HepG2 (cell line): ENCODE data around the gene NRN1L. TPM values are rescaled to one million over a fixed set of nuclear protein-coding genes. Genes with fewer than 3 reads are reported as not detected.
A peak's percentile ranks its signal among the peaks of the same experiment; 100 is the strongest.

ENCODE experiments used
- GPN1 ChIP-seq: sonication (generic); formaldehyde crosslinking; IDR thresholded peaks from 2 replicates; pipeline ENCODE4 v1.5.1; 2020; ENCODE audit warnings: missing genetic modification reagents, borderline replicate concordance
- MED13 ChIP-seq: sonication (generic); formaldehyde crosslinking; IDR thresholded peaks from 2 replicates; pipeline ENCODE4 v1.5.0; 2020; ENCODE audit warnings: missing genetic modification reagents
- NKX3-1 ChIP-seq: sonication (generic); formaldehyde crosslinking; IDR thresholded peaks from 2 replicates; pipeline ENCODE4 v1.5.0; 2020; ENCODE audit warnings: missing genetic modification reagents
- NR2F2 ChIP-seq: IDR thresholded peaks from 2 replicates; pipeline ENCODE4 v1.6.1; 2012; ENCODE audit warnings: low read depth, inconsistent platforms, borderline replicate concordance
- SMARCC2 ChIP-seq: fragments of 450-650 bp; IDR thresholded peaks from 2 replicates; pipeline ENCODE4 v1.6.1; 2017; ENCODE audit warnings: antibody characterized with exemption, mild to moderate bottlenecking
- SOX13 ChIP-seq, 3 experiments: fragments of 450-650 bp in 1 of 3; sonication (generic) in 1 of 3; formaldehyde crosslinking in 1 of 3; IDR thresholded peaks in 2 of 3; conservative IDR thresholded peaks in 1 of 3; 2 replicates each; pipeline versions ENCODE4 v1.5.0 to v1.6.1; 2016 to 2020; ENCODE audit warnings: antibody characterized with exemption in 1 of 3, mild to moderate bottlenecking in 1 of 3, missing compliant biosample characterization in 1 of 3, missing genetic modification reagents in 1 of 3, moderate library complexity in 1 of 3
- TBP ChIP-seq: sonication (generic); formaldehyde crosslinking; IDR thresholded peaks from 2 replicates; pipeline ENCODE4 v1.5.0; 2020; ENCODE audit warnings: missing genetic modification reagents
- ZFYVE20 ChIP-seq: sonication (generic); formaldehyde crosslinking; IDR thresholded peaks from 2 replicates; pipeline ENCODE4 v1.8.0; 2023; ENCODE audit warnings: low read depth, mild to moderate bottlenecking, moderate library complexity, missing genetic modification reagents, borderline replicate concordance
- ZNF337 ChIP-seq: sonication (generic); formaldehyde crosslinking; IDR thresholded peaks from 2 replicates; pipeline ENCODE4 v1.5.1; 2020; ENCODE audit warnings: missing genetic modification reagents, low read depth, mild to moderate bottlenecking, borderline replicate concordance
- ZNF382 ChIP-seq: sonication (generic); formaldehyde crosslinking; IDR thresholded peaks from 2 replicates; pipeline ENCODE4 v1.5.0; 2020; ENCODE audit warnings: missing genetic modification reagents, mild to moderate bottlenecking, borderline replicate concordance
- ZNF543 ChIP-seq: sonication (generic); formaldehyde crosslinking; IDR thresholded peaks from 2 replicates; pipeline ENCODE4 v1.4.0; 2020; ENCODE audit warnings: mild to moderate bottlenecking, missing genetic modification reagents
- ZNF558 ChIP-seq: sonication (generic); formaldehyde crosslinking; IDR thresholded peaks from 2 replicates; pipeline ENCODE4 v1.9.0; 2022; ENCODE audit warnings: mild to moderate bottlenecking, missing genetic modification reagents, borderline replicate concordance
- ZNF563 ChIP-seq: sonication (generic); formaldehyde crosslinking; IDR thresholded peaks from 2 replicates; pipeline ENCODE4 v1.8.0; 2022; ENCODE audit warnings: mild to moderate bottlenecking, moderate library complexity, missing genetic modification reagents
- ZNF720 ChIP-seq: sonication (generic); formaldehyde crosslinking; IDR thresholded peaks from 2 replicates; pipeline ENCODE4 v1.4.0; 2020; ENCODE audit warnings: missing genetic modification reagents
- ZSCAN25 ChIP-seq: sonication (generic); formaldehyde crosslinking; IDR thresholded peaks from 2 replicates; pipeline ENCODE4 v1.8.0; 2022; ENCODE audit warnings: mild to moderate bottlenecking, missing genetic modification reagents
- polyA plus RNA-seq, 8 experiments: library from polyadenylated mRNA; depleted of rRNA in 3 of 8; stranded (reverse) in 7 of 8; unstranded in 1 of 8; fragments of >200 nt; fragmentation: Illumina TruSeq in 4 of 8; extraction: Trizol in 4 of 8; gene quantifications; 2 replicates each; pipeline versions ENCODE4 v1.2.1 to v1.2.3, GENCODE V29; 2011 to 2016; ENCODE audit warnings: low read depth in 4 of 8, missing spikeins in 1 of 8, mixed read lengths in 1 of 8; ENCODE audit not compliant: insufficient read depth in 1 of 8
- total RNA-seq, 5 experiments: library from RNA; depleted of rRNA; stranded (reverse); fragments of >200 nt; fragmentation: Illumina TruSeq; extraction: Trizol; gene quantifications; 2 replicates each; pipeline ENCODE4 v1.2.3, GENCODE V29; 2016; ENCODE audit warnings: low read depth in 1 of 5
- TF ChIP-seq, protein P1 (sequence below): sonication (generic); formaldehyde crosslinking; IDR thresholded peaks from 2 replicates; pipeline ENCODE4 v1.5.1; 2020; ENCODE audit warnings: missing genetic modification reagents, mild to moderate bottlenecking, borderline replicate concordance
- TF ChIP-seq, protein P2 (sequence below), 2 experiments: sonication (generic) in 1 of 2; formaldehyde crosslinking in 1 of 2; IDR thresholded peaks; 2 replicates each; pipeline versions ENCODE4 v1.5.1 to v1.6.1; 2011 to 2020; ENCODE audit warnings: borderline replicate concordance in 1 of 2, low read depth in 1 of 2, low read length in 1 of 2, mild to moderate bottlenecking in 1 of 2, missing genetic modification reagents in 1 of 2, moderate library complexity in 1 of 2
- TF ChIP-seq, protein P3 (sequence below): sonication (generic); formaldehyde crosslinking; IDR thresholded peaks from 2 replicates; pipeline ENCODE4 v1.8.0; 2022; ENCODE audit warnings: mild to moderate bottlenecking, missing genetic modification reagents, moderate library complexity
- TF ChIP-seq, protein P4 (sequence below): sonication (generic); formaldehyde crosslinking; IDR thresholded peaks from 2 replicates; pipeline ENCODE4 v1.9.0; 2021; ENCODE audit warnings: missing genetic modification reagents, mild to moderate bottlenecking, borderline replicate concordance
- TF ChIP-seq, protein P5 (sequence below): sonication (generic); formaldehyde crosslinking; IDR thresholded peaks from 2 replicates; pipeline ENCODE4 v1.8.0; 2022; ENCODE audit warnings: missing genetic modification reagents, mild to moderate bottlenecking, inconsistent platforms, borderline replicate concordance

The NRN1L gene
- total and polyA plus RNA-seq, 2 of the 13 experiments (the other 11 are each of a cell fraction or from before 2014, with no cell fraction given): 0.53 to 1.2 TPM

DNA sequence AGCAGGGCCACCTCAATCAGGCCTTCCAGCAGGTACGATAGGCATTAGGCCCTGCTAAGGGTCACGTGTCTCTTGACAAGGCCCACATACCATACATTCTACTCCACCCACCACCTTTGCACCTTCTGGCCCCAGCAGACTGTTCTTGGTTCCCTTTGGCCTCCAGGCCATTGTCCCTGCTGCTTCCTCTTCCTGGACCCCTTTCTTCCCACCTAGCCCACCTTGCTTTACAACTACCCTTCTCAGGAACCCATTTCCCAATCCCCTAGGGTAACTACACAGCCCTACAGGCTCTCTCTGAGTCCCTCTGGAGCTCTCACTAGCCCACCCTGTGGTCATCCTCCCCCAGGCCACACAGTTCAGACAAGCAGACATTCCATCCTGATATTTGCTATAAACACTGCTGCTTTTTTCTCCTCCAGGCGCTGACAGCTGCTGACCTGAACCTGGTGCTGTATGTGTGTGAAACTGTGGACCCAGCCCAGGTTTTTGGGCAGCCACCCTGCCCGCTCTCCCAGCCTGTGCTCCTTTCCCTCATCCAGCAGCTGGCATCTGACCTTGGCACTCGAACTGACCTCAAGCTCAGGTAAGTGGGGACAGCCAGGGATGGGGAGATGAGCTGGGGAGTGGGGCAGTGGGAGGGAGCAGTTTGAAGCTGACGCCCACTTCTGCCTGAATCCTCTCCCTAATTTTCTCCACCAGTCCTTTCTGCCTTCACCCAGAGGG, 1.4 kb upstream of the NRN1L start (continued):
- TF ChIP-seq, protein P1, sequence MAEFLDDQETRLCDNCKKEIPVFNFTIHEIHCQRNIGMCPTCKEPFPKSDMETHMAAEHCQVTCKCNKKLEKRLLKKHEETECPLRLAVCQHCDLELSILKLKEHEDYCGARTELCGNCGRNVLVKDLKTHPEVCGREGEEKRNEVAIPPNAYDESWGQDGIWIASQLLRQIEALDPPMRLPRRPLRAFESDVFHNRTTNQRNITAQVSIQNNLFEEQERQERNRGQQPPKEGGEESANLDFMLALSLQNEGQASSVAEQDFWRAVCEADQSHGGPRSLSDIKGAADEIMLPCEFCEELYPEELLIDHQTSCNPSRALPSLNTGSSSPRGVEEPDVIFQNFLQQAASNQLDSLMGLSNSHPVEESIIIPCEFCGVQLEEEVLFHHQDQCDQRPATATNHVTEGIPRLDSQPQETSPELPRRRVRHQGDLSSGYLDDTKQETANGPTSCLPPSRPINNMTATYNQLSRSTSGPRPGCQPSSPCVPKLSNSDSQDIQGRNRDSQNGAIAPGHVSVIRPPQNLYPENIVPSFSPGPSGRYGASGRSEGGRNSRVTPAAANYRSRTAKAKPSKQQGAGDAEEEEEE (CRISPR knock-in tag): no peak
- TF ChIP-seq SOX13 (IDR thresholded peaks at IDR 0.05): no peak
- peak in 1 of 2 experiments; percentile 43; a peak in 1 of 4 replicates for TF ChIP-seq SOX13 (CRISPR knock-in tag; conservative IDR thresholded peaks at IDR 0.05 in 1 of 2, IDR thresholded peaks at IDR 0.05 in 1 of 2)
- TF ChIP-seq, protein P2, sequence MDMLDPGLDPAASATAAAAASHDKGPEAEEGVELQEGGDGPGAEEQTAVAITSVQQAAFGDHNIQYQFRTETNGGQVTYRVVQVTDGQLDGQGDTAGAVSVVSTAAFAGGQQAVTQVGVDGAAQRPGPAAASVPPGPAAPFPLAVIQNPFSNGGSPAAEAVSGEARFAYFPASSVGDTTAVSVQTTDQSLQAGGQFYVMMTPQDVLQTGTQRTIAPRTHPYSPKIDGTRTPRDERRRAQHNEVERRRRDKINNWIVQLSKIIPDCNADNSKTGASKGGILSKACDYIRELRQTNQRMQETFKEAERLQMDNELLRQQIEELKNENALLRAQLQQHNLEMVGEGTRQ (IDR thresholded peaks at IDR 0.05; ENCODE audit: low read depth, low read length): peak; percentile 64
- TF ChIP-seq, protein P2 (CRISPR knock-in tag; IDR thresholded peaks at IDR 0.05; ENCODE audit: borderline replicate concordance): no peak; the same call in 1 of the 2 replicates
- no peak for TF ChIP-seq ZNF720 (CRISPR knock-in tag)
- TF ChIP-seq, protein P3, sequence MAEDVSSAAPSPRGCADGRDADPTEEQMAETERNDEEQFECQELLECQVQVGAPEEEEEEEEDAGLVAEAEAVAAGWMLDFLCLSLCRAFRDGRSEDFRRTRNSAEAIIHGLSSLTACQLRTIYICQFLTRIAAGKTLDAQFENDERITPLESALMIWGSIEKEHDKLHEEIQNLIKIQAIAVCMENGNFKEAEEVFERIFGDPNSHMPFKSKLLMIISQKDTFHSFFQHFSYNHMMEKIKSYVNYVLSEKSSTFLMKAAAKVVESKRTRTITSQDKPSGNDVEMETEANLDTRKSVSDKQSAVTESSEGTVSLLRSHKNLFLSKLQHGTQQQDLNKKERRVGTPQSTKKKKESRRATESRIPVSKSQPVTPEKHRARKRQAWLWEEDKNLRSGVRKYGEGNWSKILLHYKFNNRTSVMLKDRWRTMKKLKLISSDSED (CRISPR knock-in tag): no peak
- no peak for TF ChIP-seq ZFYVE20 (CRISPR knock-in tag)
- TF ChIP-seq ZNF382 (CRISPR knock-in tag): no peak
- TF ChIP-seq NKX3-1 (CRISPR knock-in tag): no peak
- TF ChIP-seq GPN1 (CRISPR knock-in tag): no peak
- no peak for TF ChIP-seq SMARCC2
- no peak for TF ChIP-seq MED13 (CRISPR knock-in tag)
- no peak for TF ChIP-seq ZNF337 (CRISPR knock-in tag)
- TF ChIP-seq, protein P4, sequence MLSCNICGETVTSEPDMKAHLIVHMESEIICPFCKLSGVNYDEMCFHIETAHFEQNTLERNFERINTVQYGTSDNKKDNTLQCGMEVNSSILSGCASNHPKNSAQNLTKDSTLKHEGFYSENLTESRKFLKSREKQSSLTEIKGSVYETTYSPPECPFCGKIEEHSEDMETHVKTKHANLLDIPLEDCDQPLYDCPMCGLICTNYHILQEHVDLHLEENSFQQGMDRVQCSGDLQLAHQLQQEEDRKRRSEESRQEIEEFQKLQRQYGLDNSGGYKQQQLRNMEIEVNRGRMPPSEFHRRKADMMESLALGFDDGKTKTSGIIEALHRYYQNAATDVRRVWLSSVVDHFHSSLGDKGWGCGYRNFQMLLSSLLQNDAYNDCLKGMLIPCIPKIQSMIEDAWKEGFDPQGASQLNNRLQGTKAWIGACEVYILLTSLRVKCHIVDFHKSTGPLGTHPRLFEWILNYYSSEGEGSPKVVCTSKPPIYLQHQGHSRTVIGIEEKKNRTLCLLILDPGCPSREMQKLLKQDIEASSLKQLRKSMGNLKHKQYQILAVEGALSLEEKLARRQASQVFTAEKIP (CRISPR knock-in tag): no peak
- no peak for TF ChIP-seq NR2F2
- TF ChIP-seq ZNF558: no peak
- no peak for TF ChIP-seq ZNF543
- TF ChIP-seq ZSCAN25 (CRISPR knock-in tag): no peak
- TF ChIP-seq, protein P5, sequence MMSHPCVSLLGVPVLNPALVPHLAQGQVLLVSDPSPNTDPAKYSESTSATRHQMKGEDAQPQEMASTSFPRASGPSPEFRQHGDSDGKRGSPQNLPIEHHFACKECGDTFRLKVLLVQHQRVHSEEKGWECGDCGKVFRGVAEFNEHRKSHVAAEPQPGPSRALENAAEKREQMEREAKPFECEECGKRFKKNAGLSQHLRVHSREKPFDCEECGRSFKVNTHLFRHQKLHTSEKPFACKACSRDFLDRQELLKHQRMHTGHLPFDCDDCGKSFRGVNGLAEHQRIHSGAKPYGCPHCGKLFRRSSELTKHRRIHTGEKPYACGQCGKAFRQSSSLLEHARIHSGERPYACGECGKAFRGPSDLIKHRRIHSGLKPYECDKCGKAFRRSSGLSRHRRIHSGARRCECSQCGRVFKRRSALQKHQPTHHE (CRISPR knock-in tag): no peak
- no peak for TF ChIP-seq TBP (CRISPR knock-in tag)
- 0 out of 2 replicates have a peak, but pooled peaks have one; percentile 34 for TF ChIP-seq ZNF563 (CRISPR knock-in tag)
